T-cell (primary cell): ENCODE data around the gene DCP1A. TPM values are rescaled to one million over a fixed set of nuclear protein-coding genes. Genes with fewer than 3 reads are reported as not detected.
"Not testable (repeated sequence)": the region's sequence is repeated elsewhere in the genome, so short reads cannot be mapped to it uniquely, and the experiment has no call there.

ENCODE experiments used
- ATAC-seq, 4 experiments: fragments of 200-7000 bp in 3 of 4; fragments of 150-1000 bp in 1 of 4; cut with Tn5 transposase; replicated peaks in 1 of 4; 1 replicate in 3 of 4; 2 replicates in 1 of 4; pipeline ENCODE4 v1.10.0; 2021; ENCODE audit warnings: moderate library complexity in 3 of 4, mild to moderate bottlenecking in 2 of 4, moderate number of reproducible peaks in 1 of 4
- CTCF ChIA-PET, 2 donors: fragments of 300-600 bp; sonication (Branson Sonifier 250); formaldehyde crosslinking; loops; one replicate each; lab custom pipeline; 2022; ENCODE audit warnings: antibody characterized with exemption in 2 of 2; lab: Charles Lee
- POLR2A ChIA-PET, 2 donors: fragments of 300-600 bp; sonication (Branson Sonifier 250); formaldehyde crosslinking; loops; one replicate each; lab custom pipeline; 2022; ENCODE audit warnings: antibody characterized with exemption in 2 of 2; lab: Charles Lee
- DNase-seq, 35 experiments: peaks; one replicate each; pipeline versions ENCODE4 v3.0.0 to v3.0.0-alpha.2; 2013 to 2023
- H3K27ac ChIP-seq: one replicate; pipeline ENCODE4 v1.5.1; 2013; ENCODE audit warnings: low read length
- H3K27me3 ChIP-seq, 2 experiments: replicated peaks in 1 of 2; 1 replicate in 1 of 2; 2 replicates in 1 of 2; pipeline versions ENCODE4 v1.6.1 to v1.7.0; 2013; ENCODE audit warnings: low read length in 1 of 2, mixed read lengths in 1 of 2; ENCODE audit not compliant: control insufficient read depth in 2 of 2, insufficient read depth in 2 of 2; ENCODE audit errors: extremely low read depth in 1 of 2
- H3K36me3 ChIP-seq, 2 donors: 1 replicate in 1 of 2; 2 replicates in 1 of 2; pipeline versions ENCODE4 v1.6.1 to v1.7.0; 2013; ENCODE audit warnings: low read length in 1 of 2; ENCODE audit not compliant: control insufficient read depth in 2 of 2, insufficient read depth in 1 of 2; ENCODE audit errors: extremely low read depth in 1 of 2
- H3K4me1 ChIP-seq, 2 experiments: 1 replicate in 1 of 2; 2 replicates in 1 of 2; pipeline versions ENCODE4 v1.6.1 to v1.7.0; 2013; ENCODE audit warnings: low read length in 2 of 2, mixed read lengths in 1 of 2; ENCODE audit not compliant: insufficient read depth in 2 of 2, control insufficient read depth in 1 of 2; ENCODE audit errors: extremely low read depth in 1 of 2
- H3K4me3 ChIP-seq, 2 donors: 1 replicate in 1 of 2; 2 replicates in 1 of 2; pipeline versions ENCODE4 v1.5.1 to v1.7.0; 2013; ENCODE audit warnings: mild to moderate bottlenecking in 2 of 2, low read length in 1 of 2, moderate library complexity in 1 of 2; ENCODE audit not compliant: control insufficient read depth in 1 of 2; ENCODE audit errors: extremely low read depth in 1 of 2
- H3K9me3 ChIP-seq: 2 replicates; pipeline ENCODE4 v1.7.0; 2013
- H3K27ac Mint-ChIP-seq, 2 donors: one replicate each; pipeline ENCODE4 v1.8.0; 2020 to 2021; ENCODE audit warnings: mild to moderate bottlenecking in 2 of 2, mixed read lengths in 2 of 2
- H3K27me3 Mint-ChIP-seq, 2 donors: one replicate each; pipeline ENCODE4 v1.8.0; 2021 to 2022; ENCODE audit warnings: mixed read lengths in 2 of 2
- H3K36me3 Mint-ChIP-seq: one replicate; pipeline ENCODE4 v1.8.0; 2021; ENCODE audit warnings: mixed read lengths
- H3K4me1 Mint-ChIP-seq, 3 donors: one replicate each; pipeline ENCODE4 v1.8.0; 2020 to 2022; ENCODE audit warnings: mixed read lengths in 3 of 3, mild to moderate bottlenecking in 1 of 3
- H3K4me3 Mint-ChIP-seq, 3 donors: one replicate each; pipeline ENCODE4 v1.8.0; 2020 to 2022; ENCODE audit warnings: mild to moderate bottlenecking in 3 of 3, mixed read lengths in 3 of 3, moderate library complexity in 3 of 3
- H3K9me3 Mint-ChIP-seq, 3 donors: one replicate each; pipeline ENCODE4 v1.8.0; 2020 to 2022; ENCODE audit warnings: mixed read lengths in 3 of 3
- WGBS: methylation state at CpG from one replicate; pipeline ENCODE4 v1.1.5; 2013; ENCODE audit warnings: missing lambda C conversion rate; ENCODE audit not compliant: insufficient coverage; 5-methylcytosine and 5-hydroxymethylcytosine counted together
- total RNA-seq, 35 experiments: library from RNA in 6 of 35; stranded (reverse) in 6 of 35; fragments of 120-200 nt in 1 of 35; gene quantifications; one replicate each; pipeline versions ENCODE4 v1.2.1 to v1.2.4 and lab custom pipeline; 2013 to 2026

The DCP1A gene
- total RNA-seq, 5 donors from 2014 or later (not counting 1 experiment from before 2014, with no cell fraction given) = 32.2 to 44.2 (median 39.7) TPM

- H3K27ac ChIP-seq = no peak overlapping the region
- ChIA-PET CTCF (no interaction called here), POLR2A (no interaction called here)
- Mint-ChIP-seq H3K36me3 (peaks cover 39% of the 10 kb centered on the region), H3K4me1 (peaks cover 15 to 26% (median 21%) of the 10 kb centered on the region in 3 donors), H3K27me3 (no peaks in the 10 kb centered on the region), H3K27ac (no peak overlapping the region), H3K4me3 (no peak overlapping the region), H3K9me3 (no peaks in the 10 kb centered on the region)
- WGBS = 100% methylated on average over 1 of the region's 2 CpGs
- no peaks in the 10 kb centered on the region for H3K4me1 ChIP-seq
- ATAC-seq (no peak), DNase-seq (no peak)
- no peaks in the 10 kb centered on the region for H3K27me3 ChIP-seq
- H3K4me3 ChIP-seq = no peak overlapping the region
- H3K36me3 ChIP-seq = peaks cover 11 to 63% of the 10 kb centered on the region in 2 donors
- no peaks in the 10 kb centered on the region for H3K9me3 ChIP-seq
These were observed 10.0 kb downstream of the DCP1A start for GRCh38 chr3:53337167-53337940.

DNA sequence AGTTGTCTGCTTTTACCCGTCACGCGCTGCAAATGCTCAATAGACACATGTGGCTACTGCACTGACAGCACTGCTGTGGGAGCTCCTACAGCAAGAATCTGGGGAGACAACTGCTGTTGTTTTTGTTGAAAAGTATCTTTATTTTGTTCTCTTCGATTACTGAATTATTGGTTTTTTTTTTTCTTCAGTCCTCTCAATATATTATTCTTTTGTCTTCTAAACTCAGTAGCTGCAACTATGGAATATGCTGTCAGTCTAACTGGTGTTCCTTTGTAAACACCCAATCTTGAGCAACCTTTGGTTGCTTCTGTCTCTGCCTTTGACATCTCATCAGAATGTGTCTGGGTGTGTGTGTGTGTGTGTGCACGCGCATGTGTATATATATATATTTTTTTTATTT, 12.6 kb downstream of the DCP1A start:
- Mint-ChIP-seq H3K36me3 (peaks cover 37% of the 10 kb centered on the region), H3K27me3 (no peaks in the 10 kb centered on the region), H3K4me1 (peaks cover 19 to 32% (median 31%) of the 10 kb centered on the region in 3 donors), H3K9me3 (no peaks in the 10 kb centered on the region), H3K4me3 (no peak overlapping the region), H3K27ac (no peak overlapping the region)
- H3K36me3 ChIP-seq = peaks cover 5 to 55% of the 10 kb centered on the region in 2 donors
- no peaks in the 10 kb centered on the region for H3K9me3 ChIP-seq
- CTCF ChIA-PET = no interaction called here
- POLR2A ChIA-PET = interaction anchor here in 1 of 2 donors (0.6 kb wide), 1 partner anchor 45 kb away, joined by 3 read pairs; no protein-coding TSS in a partner anchor
- ATAC-seq = no peak
- no CpG with 5 or more reads among the region's 6 CpGs for WGBS
- H3K27me3 ChIP-seq = no peaks in the 10 kb centered on the region
- H3K4me1 ChIP-seq = no peaks in the 10 kb centered on the region
- no peak overlapping the region for H3K27ac ChIP-seq
- DNase-seq = no peak
- no peak overlapping the region for H3K4me3 ChIP-seq

DNA sequence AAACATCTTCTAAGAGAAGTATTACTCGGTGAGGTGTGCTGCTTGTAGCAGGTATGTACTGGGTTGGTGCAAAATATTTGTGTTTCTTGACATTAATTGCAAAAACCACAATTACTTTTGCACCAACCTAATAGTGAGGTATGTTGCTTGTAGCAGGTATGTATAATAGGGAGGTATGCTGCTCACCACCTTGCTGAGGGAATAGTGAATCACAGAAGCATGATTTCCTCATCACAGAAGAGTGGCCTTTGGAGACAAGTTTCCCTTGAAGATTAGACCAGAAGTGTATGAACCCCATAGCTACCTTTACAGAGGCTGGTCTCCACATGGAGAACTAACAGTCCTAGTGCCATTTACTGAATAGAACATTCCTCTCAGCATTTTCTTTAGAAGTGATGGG, 15.5 kb downstream of the DCP1A start:
- POLR2A ChIA-PET = no interaction called here
- no peak overlapping the region for H3K27ac ChIP-seq
- no peak for DNase-seq
- H3K4me1 ChIP-seq = no peaks in the 10 kb centered on the region
- no peak overlapping the region for H3K4me3 Mint-ChIP-seq
- H3K27me3 ChIP-seq = no peaks in the 10 kb centered on the region
- no CpG with 5 or more reads among the region's 1 CpG for WGBS
- no peaks in the 10 kb centered on the region for H3K27me3 Mint-ChIP-seq
- H3K36me3 ChIP-seq = peaks cover 5 to 39% of the 10 kb centered on the region in 2 donors
- CTCF ChIA-PET = no interaction called here
- H3K27ac Mint-ChIP-seq = no peak overlapping the region
- no peak for ATAC-seq
- no peaks in the 10 kb centered on the region for H3K9me3 ChIP-seq
- no peaks in the 10 kb centered on the region for H3K9me3 Mint-ChIP-seq
- no peak overlapping the region for H3K4me3 ChIP-seq
- peaks cover 15 to 37% (median 31%) of the 10 kb centered on the region in 3 donors for H3K4me1 Mint-ChIP-seq
- H3K36me3 Mint-ChIP-seq = peaks cover 39% of the 10 kb centered on the region

DNA sequence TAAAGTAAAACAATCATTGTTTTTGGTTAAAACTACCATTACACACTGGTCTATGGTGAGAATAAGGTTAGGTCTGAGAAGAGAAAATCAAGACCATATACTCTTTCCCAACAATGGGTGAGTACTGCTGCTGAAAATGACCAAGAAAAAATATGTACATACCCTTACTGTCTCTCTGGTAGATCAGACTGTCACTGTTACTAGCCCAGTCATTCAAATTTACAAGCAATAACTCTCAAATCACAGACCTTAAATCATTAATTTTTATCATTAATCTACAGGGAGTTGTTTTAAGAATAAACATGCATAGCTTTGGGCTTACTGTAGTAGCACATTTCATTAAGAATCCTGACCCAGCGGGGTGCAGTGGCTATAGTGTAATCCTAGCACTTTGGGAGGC, 17.4 kb downstream of the DCP1A start:
- ATAC-seq (no peak), DNase-seq (no peak)
- Histone ChIP-seq H3K4me3 (no peak overlapping the region), H3K4me1 (peaks cover 0 to 2% of the 10 kb centered on the region in 2 experiments), H3K27ac (no peak overlapping the region), H3K9me3 (no peaks in the 10 kb centered on the region), H3K27me3 (no peaks in the 10 kb centered on the region), H3K36me3 (peaks cover 0 to 37% of the 10 kb centered on the region in 2 donors)
- Mint-ChIP-seq H3K27ac (no peak overlapping the region), H3K4me3 (no peak overlapping the region), H3K27me3 (no peaks in the 10 kb centered on the region), H3K9me3 (no peaks in the 10 kb centered on the region), H3K4me1 (peaks cover 25 to 53% (median 42%) of the 10 kb centered on the region in 3 donors), H3K36me3 (peaks cover 46% of the 10 kb centered on the region)
- CTCF ChIA-PET = no interaction called here
- WGBS = no CpG with 5 or more reads among the region's 1 CpG
- POLR2A ChIA-PET = interaction anchor here in 1 of 2 donors (0.7 kb wide), 1 partner anchor 16 kb away, joined by 7 read pairs; no protein-coding TSS in a partner anchor

- Mint-ChIP-seq H3K4me1 (peaks cover 31 to 56% (median 44%) of the 10 kb centered on the region in 3 donors), H3K27ac (no peak overlapping the region)
- CTCF ChIA-PET = no interaction called here
These were observed 18.6 kb downstream of the DCP1A start for GRCh38 chr3:53328746-53329145.

DNA sequence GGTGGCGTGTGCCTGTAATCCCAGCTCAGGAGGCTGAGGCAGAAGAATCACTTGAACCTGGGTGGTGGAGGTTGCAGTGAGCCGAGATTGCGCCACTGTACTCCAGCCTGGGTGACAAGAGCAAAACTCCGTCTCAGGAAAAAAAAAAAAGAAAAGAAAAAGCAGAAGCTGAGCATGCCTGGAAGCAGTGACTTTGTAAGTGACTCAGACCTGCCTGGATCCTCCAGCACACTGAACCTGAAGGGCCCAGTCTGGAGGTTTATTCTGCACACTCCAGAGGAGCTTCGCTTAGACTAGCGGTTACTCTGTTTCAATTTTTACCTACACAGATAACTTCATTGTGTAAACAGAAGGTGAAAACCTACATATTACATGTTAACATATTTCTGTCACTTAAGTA, 19.4 kb downstream of the DCP1A start:
- CTCF ChIA-PET, H3K27me3 Mint-ChIP-seq, H3K9me3 Mint-ChIP-seq, H3K27ac ChIP-seq, H3K4me3 ChIP-seq, H3K27me3 ChIP-seq, DNase-seq, ATAC-seq, H3K4me1 ChIP-seq, POLR2A ChIA-PET, H3K4me3 Mint-ChIP-seq, H3K9me3 ChIP-seq, H3K27ac Mint-ChIP-seq: not testable (repeated sequence)
- Mint-ChIP-seq H3K36me3 (peaks cover 42% of the 10 kb centered on the region), H3K4me1 (peaks cover 37 to 58% (median 48%) of the 10 kb centered on the region in 3 donors)
- H3K36me3 ChIP-seq = peaks cover 0 to 24% of the 10 kb centered on the region in 2 donors
- 93% methylated on average over 3 of the region's 6 CpGs for WGBS

More at GRCh38 chr3:53328746-53329145, 18.6 kb downstream of the DCP1A start:
- Histone ChIP-seq H3K27ac (no peak overlapping the region), H3K9me3 (no peaks in the 10 kb centered on the region), H3K27me3 (no peaks in the 10 kb centered on the region), H3K4me3 (no peak overlapping the region), H3K4me1 (peaks cover 0 to 2% of the 10 kb centered on the region in 2 experiments), H3K36me3 (peaks cover 0 to 29% of the 10 kb centered on the region in 2 donors)
- POLR2A ChIA-PET = no interaction called here
- no peak for DNase-seq
- no peaks in the 10 kb centered on the region for H3K27me3 Mint-ChIP-seq
- H3K4me3 Mint-ChIP-seq = no peak overlapping the region
- peaks cover 40% of the 10 kb centered on the region for H3K36me3 Mint-ChIP-seq
- ATAC-seq = no peak
- H3K9me3 Mint-ChIP-seq = no peaks in the 10 kb centered on the region
- WGBS = 93% methylated on average over 2 of the region's 5 CpGs
